Activated naive CD8-positive, alpha-beta T cell treated with anti-CD3 and anti-CD28 coated beads for 36 hours (primary cell): Measurements from ENCODE around the gene PTPN9. TPM values are rescaled to one million over a fixed set of nuclear protein-coding genes. Genes with fewer than 3 reads are reported as not detected.
A peak's percentile ranks its signal among the peaks of the same experiment; 100 is the strongest.
"Not testable (repeated sequence)": the region's sequence is repeated elsewhere in the genome, so short reads cannot be mapped to it uniquely, and the experiment has no call there.

Experiments used
- DNase-seq: peaks from one replicate; pipeline ENCODE4 v3.0.0; 2021
- H3K27ac Mint-ChIP-seq: one replicate; pipeline ENCODE4 v1.8.0; 2022; ENCODE audit warnings: mild to moderate bottlenecking, moderate library complexity, mixed read lengths
- H3K27me3 Mint-ChIP-seq: one replicate; pipeline ENCODE4 v1.8.0; 2022; ENCODE audit warnings: mild to moderate bottlenecking, mixed read lengths
- H3K36me3 Mint-ChIP-seq: one replicate; pipeline ENCODE4 v1.8.0; 2021; ENCODE audit warnings: mild to moderate bottlenecking, mixed read lengths
- H3K4me1 Mint-ChIP-seq: one replicate; pipeline ENCODE4 v1.8.0; 2021; ENCODE audit warnings: mixed read lengths
- H3K4me3 Mint-ChIP-seq: one replicate; pipeline ENCODE4 v1.8.0; 2022; ENCODE audit warnings: mild to moderate bottlenecking, moderate library complexity, mixed read lengths
- H3K9me3 Mint-ChIP-seq: one replicate; pipeline ENCODE4 v1.8.0; 2022; ENCODE audit warnings: mixed read lengths
- total RNA-seq, 2 experiments: library from RNA; stranded (reverse); gene quantifications; one replicate each; pipeline ENCODE4 v1.2.3, GENCODE V29; 2021

Gene PTPN9
- total RNA-seq, 2 experiments from 2014 or later, result 12.1 to 13.2 TPM

DNA sequence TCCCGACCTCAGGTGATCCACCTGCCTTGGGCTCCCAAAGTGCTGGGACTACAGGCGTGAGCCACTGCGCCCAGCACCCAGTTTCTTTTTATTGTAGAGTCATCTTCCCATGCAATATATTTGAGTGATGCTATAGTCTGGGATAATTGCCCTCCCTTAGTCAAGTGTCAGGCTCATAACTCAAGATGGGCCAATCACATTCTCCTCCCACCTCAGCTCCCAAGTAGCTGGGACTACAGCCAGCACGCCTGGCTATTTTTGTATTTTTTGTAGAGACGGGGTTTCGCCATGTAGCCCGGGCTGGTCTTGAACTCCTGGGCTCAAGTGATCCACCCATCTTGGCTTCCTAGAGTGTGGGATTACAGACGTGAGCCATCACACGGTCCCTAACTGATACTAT is 15.2 kb upstream of the PTPN9 start:
- peaks cover 22% of the 10 kb centered on the region for H3K4me1 Mint-ChIP-seq
- no peaks in the 10 kb centered on the region for H3K27me3 Mint-ChIP-seq
- H3K4me3 Mint-ChIP-seq, result no peak overlapping the region
- H3K9me3 Mint-ChIP-seq, result no peaks in the 10 kb centered on the region
- H3K36me3 Mint-ChIP-seq, result peaks cover 31% of the 10 kb centered on the region
- H3K27ac Mint-ChIP-seq, result no peak overlapping the region
- no peak for DNase-seq

DNA sequence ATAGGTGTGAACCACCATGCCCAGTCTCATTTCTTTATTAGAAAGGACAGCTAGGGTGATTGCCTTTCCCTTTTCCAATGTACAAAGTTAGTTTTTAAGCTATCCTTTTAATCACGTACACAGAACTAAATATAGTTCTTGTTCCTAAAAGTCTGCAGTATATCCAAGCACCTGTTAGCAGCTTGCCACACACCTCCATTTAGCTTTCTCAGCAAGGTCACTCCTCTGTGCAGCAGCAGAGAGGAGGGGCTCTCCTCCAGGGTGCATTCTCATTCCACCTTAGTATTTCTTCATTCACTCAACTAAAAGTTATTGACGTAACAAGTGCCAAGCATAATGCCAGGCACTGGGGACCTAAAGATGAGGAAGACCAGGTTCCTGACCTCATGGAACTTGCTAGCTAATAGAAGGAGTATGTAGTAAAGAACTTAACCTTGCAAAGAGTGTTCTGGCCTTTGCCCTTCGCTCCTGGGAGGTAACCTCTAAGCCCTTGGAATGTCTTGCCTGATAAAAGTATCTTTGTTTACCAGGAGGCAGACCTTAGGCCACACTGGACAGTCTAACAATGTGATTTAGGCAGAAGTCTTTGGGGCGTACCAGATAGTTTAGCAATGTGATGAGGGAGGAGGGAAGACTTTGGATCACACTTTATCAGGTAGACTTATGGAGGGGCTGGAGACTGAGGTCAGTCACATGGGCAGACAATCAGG is 12.7 kb upstream of the PTPN9 start:
- Mint-ChIP-seq H3K27ac (no peak overlapping the region), H3K9me3 (no peaks in the 10 kb centered on the region), H3K27me3 (no peaks in the 10 kb centered on the region), H3K36me3 (peaks cover 24% of the 10 kb centered on the region), H3K4me3 (no peak overlapping the region), H3K4me1 (peaks cover 6% of the 10 kb centered on the region)
- DNase-seq, result no peak

DNA sequence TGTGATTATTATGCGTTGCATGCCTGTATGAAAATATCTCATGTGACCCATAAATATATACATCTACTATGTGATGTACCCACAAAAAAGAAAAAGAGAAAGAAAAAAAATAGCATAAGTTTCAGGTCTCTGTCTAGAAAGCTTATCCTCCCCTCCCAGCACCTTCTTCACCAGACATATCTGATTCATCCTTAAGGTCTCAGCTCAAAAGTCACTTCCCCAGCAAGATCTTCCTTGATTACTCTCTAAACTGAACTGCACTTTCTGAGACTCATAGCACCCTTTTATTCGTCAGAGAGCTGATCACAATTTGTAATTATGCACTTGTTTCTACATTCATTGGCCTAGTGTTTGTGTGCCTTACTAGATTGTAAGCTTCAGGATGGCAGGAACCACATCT is 11.1 kb upstream of the PTPN9 start:
- peaks cover 5% of the 10 kb centered on the region for H3K4me1 Mint-ChIP-seq
- H3K36me3 Mint-ChIP-seq, result peaks cover 23% of the 10 kb centered on the region
- H3K27ac Mint-ChIP-seq, result no peak overlapping the region
- H3K4me3 Mint-ChIP-seq, result no peak overlapping the region
- H3K27me3 Mint-ChIP-seq, result no peaks in the 10 kb centered on the region
- H3K9me3 Mint-ChIP-seq, result no peaks in the 10 kb centered on the region
- no peak for DNase-seq

DNA sequence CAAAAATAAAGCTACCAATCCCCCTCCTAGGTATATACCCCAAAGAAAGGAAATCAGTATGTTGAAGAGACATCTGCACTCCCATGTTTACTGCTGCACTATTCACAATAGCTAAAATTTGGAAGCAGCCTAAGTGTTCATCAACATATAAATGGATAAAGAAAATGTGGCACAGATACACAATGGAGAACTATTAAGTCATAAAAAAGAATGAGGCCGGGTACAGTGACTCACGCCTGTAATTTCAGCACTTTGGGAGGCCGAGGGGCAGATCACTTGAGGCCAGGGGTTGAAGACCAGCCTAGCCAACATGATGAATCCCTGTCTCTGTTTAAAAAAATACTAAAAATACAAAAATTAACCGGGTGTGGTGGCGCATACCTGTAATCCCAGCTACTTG is 10.0 kb upstream of the PTPN9 start:
- H3K4me3 Mint-ChIP-seq, result no peak overlapping the region
- H3K4me1 Mint-ChIP-seq, result peaks cover 5% of the 10 kb centered on the region
- peaks cover 23% of the 10 kb centered on the region for H3K36me3 Mint-ChIP-seq
- no peaks in the 10 kb centered on the region for H3K27me3 Mint-ChIP-seq
- DNase-seq, result no peak
- H3K9me3 Mint-ChIP-seq, result no peaks in the 10 kb centered on the region
- H3K27ac Mint-ChIP-seq, result no peak overlapping the region

GRCh38 chr15:75586422-75586821 is 7.3 kb upstream of the PTPN9 start:
- not testable (repeated sequence) for DNase-seq, H3K4me3 Mint-ChIP-seq, H3K27me3 Mint-ChIP-seq, H3K4me1 Mint-ChIP-seq, H3K27ac Mint-ChIP-seq, H3K9me3 Mint-ChIP-seq
- H3K36me3 Mint-ChIP-seq, result peaks cover 23% of the 10 kb centered on the region

DNA sequence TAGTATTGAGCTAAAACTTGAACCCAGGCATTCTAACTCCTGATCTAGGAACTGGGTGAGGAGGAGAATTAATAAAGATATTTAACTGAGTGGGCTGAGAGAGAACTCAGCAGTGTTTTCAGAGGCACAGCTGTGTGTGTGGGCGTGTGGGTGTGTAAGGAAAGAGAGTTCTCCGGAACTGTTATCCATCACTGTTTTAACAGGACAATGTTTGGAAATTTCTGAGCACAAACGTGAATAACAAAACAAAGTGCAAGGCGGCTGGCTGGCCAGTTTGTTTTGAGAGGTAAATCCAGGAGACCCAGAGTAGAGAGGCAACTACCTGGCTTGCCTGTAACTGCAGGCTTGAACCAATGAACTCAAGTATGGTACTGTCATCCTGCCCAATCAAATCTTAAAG is 5.0 kb upstream of the PTPN9 start:
- no peak for DNase-seq
- peaks cover 5% of the 10 kb centered on the region for H3K4me1 Mint-ChIP-seq
- peaks cover 16% of the 10 kb centered on the region for H3K36me3 Mint-ChIP-seq
- H3K9me3 Mint-ChIP-seq, result no peaks in the 10 kb centered on the region
- no peaks in the 10 kb centered on the region for H3K27me3 Mint-ChIP-seq
- no peak overlapping the region for H3K27ac Mint-ChIP-seq
- H3K4me3 Mint-ChIP-seq, result no peak overlapping the region

- Mint-ChIP-seq H3K27me3 (no peaks in the 10 kb centered on the region), H3K36me3 (peaks cover 16% of the 10 kb centered on the region), H3K9me3 (no peaks in the 10 kb centered on the region), H3K4me3 (no peak overlapping the region), H3K4me1 (peaks cover 5% of the 10 kb centered on the region), H3K27ac (no peak overlapping the region)
- no peak for DNase-seq
These were observed 4.6 kb upstream of the PTPN9 start for GRCh38 chr15:75583701-75584100.

DNA sequence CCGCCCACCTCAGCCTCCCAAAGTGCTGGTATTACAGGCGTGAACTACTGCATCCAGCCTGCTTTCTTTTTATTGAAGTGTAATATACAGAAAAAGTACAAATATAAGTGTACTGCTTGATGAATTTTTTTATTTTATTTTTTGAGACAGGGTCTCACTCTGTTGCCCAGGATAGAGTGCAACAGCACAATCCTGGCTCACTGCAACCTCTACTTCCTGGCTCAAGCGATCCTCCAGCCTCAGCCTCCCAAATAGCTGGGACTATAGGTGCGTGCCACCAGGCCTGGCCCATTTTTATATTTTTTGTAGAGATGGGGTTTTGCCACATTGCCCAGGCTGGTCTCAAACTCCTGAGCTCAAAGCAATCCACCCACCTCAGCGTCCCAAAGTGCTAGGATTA is 3.8 kb upstream of the PTPN9 start:
- H3K36me3 Mint-ChIP-seq, result peaks cover 14% of the 10 kb centered on the region
- not testable (repeated sequence) for H3K27ac Mint-ChIP-seq, H3K27me3 Mint-ChIP-seq, H3K4me3 Mint-ChIP-seq, DNase-seq, H3K4me1 Mint-ChIP-seq, H3K9me3 Mint-ChIP-seq

DNA sequence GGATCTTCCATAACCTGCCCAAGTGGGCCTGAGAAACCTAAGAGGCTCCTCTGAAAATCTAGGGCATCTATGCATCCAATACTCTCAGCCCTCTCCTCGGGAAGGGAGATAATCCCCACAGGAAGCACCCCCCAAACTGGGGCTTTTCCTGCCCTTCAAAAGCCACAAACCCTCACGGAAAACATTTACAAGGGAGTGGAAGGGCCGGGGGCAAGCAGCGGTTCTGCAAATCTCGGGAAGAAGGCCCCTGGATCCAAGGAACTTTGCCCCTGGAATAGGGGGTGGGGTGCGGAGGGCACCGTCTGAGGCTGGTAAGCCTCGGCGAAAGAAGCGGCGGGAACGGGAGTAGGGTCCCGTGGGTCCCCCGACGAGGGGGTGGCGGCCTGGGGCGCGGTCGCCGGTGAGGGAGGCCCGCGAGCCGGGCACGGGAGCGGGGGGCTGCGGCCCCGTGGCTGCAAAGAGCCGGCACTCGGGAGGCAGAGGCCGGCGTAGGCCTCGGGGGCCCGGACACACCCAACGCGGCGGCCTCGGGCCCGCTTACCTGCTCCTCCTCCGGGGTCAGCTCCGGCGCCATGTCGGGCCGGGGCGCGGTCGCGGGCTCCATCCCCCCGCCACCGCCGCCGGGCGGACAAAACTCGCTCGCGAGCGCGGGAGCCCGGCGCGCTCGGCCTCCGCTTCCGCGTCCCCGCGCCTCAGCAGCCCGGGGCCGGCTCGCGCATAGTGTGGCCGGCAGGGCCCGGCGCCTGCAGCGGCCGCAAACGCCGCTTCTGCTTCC is 755 bp downstream of the PTPN9 start:
- H3K4me1 Mint-ChIP-seq, result peaks cover 17% of the 10 kb centered on the region
- peaks cover 9% of the 10 kb centered on the region for H3K36me3 Mint-ChIP-seq
- DNase-seq, result peak; percentile 51
- peak overlapping the region; percentile 86 for H3K27ac Mint-ChIP-seq
- H3K9me3 Mint-ChIP-seq, result no peaks in the 10 kb centered on the region
- peak overlapping the region; percentile 89 for H3K4me3 Mint-ChIP-seq
- H3K27me3 Mint-ChIP-seq, result no peaks in the 10 kb centered on the region

- Mint-ChIP-seq H3K27me3 (no peaks in the 10 kb centered on the region), H3K27ac (peak overlapping the region; percentile 86), H3K36me3 (peaks cover 9% of the 10 kb centered on the region), H3K4me3 (peak overlapping the region; percentile 89), H3K9me3 (no peaks in the 10 kb centered on the region), H3K4me1 (peaks cover 22% of the 10 kb centered on the region)
- DNase-seq, result no peak
These were observed 1.5 kb downstream of the PTPN9 start for GRCh38 chr15:75577401-75578172.

GRCh38 chr15:75573648-75574384 is 5.3 kb downstream of the PTPN9 start:
- H3K4me3 Mint-ChIP-seq, result no peak overlapping the region

GRCh38 chr15:75570126-75570845 is 8.8 kb downstream of the PTPN9 start:
- H3K4me1 Mint-ChIP-seq, result peaks cover 22% of the 10 kb centered on the region
- no peak for DNase-seq
- H3K27ac Mint-ChIP-seq, result no peak overlapping the region
- H3K27me3 Mint-ChIP-seq, result no peaks in the 10 kb centered on the region
- no peaks in the 10 kb centered on the region for H3K9me3 Mint-ChIP-seq
- no peak overlapping the region for H3K4me3 Mint-ChIP-seq
- peaks cover 13% of the 10 kb centered on the region for H3K36me3 Mint-ChIP-seq

More at GRCh38 chr15:75573648-75574384, 5.3 kb downstream of the PTPN9 start:
- no peak for DNase-seq
- H3K36me3 Mint-ChIP-seq, result peaks cover 16% of the 10 kb centered on the region
- peaks cover 27% of the 10 kb centered on the region for H3K4me1 Mint-ChIP-seq
- no peaks in the 10 kb centered on the region for H3K9me3 Mint-ChIP-seq
- H3K27ac Mint-ChIP-seq, result no peak overlapping the region
- H3K27me3 Mint-ChIP-seq, result no peaks in the 10 kb centered on the region

DNA sequence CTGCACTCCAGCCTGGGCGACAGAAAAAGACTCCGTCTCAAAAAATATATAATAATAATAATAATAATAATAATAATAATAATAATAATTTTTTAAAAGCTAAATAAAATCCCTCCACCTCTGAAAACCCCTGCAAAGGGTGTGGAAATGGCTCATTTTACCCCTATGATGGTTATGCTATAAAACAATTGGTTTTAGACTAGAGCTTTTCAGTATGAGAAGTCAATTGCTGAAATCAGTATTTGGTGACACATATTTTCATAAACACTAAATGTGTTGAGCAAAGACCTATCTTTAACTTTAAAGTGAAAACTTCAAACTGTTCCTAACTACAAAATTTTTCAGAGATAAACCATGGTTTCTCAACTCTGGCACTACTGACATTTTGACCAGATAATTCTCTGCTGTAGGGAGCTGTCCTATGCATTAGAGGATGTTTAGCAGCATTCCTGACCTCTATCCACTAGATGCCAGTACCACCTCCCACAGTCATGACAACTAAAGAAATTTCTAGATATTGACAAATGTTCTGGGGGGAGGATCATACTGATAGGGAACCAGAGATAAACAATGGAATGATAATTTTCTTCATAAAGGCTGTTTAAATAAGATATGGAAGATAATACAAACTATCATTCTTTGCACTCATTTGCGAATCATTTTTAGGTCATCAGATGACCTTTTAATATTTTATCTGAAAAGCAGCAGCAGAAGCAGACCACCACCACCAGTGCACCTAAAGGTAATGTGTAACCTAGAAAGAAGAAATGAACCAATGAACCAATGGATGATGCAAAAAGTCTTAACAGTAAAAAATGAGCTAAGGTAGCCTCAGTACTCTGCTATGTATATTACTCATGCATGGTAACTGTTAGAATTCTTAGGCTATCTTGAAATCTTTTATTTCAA is 13.8 kb downstream of the PTPN9 start:
- Mint-ChIP-seq H3K9me3 (no peaks in the 10 kb centered on the region), H3K4me3 (no peak overlapping the region), H3K27ac (no peak overlapping the region), H3K4me1 (peaks cover 11% of the 10 kb centered on the region), H3K27me3 (no peaks in the 10 kb centered on the region), H3K36me3 (peaks cover 8% of the 10 kb centered on the region)
- DNase-seq, result no peak
